NCI-H2196 treated with DMSO at 0.1 percent for 48 hours (cell line): ENCODE data around the gene UPF2.
A peak's percentile ranks its signal among the peaks of the same experiment; 100 is the strongest.
"Not testable (repeated sequence)": the region's sequence is repeated elsewhere in the genome, so short reads cannot be mapped to it uniquely, and the experiment has no call there.

ENCODE experiments used
- DNase-seq: peaks from one replicate; lab custom pipeline; 2025; ENCODE audit not compliant: unreplicated experiment; lab: John Stamatoyannopoulos, UW

Gene UPF2, protein sequence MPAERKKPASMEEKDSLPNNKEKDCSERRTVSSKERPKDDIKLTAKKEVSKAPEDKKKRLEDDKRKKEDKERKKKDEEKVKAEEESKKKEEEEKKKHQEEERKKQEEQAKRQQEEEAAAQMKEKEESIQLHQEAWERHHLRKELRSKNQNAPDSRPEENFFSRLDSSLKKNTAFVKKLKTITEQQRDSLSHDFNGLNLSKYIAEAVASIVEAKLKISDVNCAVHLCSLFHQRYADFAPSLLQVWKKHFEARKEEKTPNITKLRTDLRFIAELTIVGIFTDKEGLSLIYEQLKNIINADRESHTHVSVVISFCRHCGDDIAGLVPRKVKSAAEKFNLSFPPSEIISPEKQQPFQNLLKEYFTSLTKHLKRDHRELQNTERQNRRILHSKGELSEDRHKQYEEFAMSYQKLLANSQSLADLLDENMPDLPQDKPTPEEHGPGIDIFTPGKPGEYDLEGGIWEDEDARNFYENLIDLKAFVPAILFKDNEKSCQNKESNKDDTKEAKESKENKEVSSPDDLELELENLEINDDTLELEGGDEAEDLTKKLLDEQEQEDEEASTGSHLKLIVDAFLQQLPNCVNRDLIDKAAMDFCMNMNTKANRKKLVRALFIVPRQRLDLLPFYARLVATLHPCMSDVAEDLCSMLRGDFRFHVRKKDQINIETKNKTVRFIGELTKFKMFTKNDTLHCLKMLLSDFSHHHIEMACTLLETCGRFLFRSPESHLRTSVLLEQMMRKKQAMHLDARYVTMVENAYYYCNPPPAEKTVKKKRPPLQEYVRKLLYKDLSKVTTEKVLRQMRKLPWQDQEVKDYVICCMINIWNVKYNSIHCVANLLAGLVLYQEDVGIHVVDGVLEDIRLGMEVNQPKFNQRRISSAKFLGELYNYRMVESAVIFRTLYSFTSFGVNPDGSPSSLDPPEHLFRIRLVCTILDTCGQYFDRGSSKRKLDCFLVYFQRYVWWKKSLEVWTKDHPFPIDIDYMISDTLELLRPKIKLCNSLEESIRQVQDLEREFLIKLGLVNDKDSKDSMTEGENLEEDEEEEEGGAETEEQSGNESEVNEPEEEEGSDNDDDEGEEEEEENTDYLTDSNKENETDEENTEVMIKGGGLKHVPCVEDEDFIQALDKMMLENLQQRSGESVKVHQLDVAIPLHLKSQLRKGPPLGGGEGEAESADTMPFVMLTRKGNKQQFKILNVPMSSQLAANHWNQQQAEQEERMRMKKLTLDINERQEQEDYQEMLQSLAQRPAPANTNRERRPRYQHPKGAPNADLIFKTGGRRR

DNA sequence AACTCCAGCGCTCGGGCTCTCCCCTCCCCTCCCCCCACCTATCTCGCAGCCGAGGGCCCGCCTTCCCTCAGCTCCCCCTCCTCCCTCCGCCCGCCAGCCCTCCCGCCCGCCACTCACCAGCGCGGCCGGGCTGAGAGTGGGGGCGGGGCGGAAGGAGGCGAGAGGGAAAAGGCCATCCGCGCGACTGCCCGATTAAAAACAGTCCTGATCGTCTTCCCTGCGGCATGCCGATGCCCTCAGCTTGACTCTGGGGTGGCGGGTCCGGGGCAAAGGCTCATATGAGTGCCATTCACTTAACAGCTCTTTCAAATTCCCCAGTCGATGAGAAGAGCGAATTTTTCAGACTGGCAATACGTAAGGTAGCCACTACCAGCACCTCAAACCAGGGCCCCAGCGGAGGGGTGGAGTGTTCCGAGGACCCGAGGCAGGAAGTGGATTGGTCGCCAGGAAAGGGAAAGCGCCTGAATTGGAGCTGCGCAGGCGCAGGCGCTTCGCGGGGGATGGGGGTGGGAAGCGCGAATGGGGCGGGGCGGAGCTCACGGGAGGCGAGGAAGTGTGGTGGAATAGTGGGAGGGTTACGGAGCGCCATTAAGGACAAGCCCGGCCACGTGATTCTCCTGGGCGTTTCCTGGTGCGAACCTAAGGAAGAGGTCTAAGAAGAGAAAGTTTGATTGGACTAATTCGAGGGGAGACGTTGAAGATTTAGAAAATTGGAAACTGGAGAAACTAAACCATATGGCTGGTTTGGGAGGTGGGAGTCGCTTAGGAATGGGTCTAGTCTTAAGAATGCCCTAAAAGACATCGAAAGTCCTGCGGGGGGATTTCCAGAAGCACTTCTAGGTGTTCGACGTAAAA is at the start of gene UPF2:
Gene UPF2, minus strand, starts transcription at position 13 of the 855 bp plus-strand sequence. CDS start 7,386 bp downstream, outside the sequence.
- DNase-seq: peak; percentile 82

DNA sequence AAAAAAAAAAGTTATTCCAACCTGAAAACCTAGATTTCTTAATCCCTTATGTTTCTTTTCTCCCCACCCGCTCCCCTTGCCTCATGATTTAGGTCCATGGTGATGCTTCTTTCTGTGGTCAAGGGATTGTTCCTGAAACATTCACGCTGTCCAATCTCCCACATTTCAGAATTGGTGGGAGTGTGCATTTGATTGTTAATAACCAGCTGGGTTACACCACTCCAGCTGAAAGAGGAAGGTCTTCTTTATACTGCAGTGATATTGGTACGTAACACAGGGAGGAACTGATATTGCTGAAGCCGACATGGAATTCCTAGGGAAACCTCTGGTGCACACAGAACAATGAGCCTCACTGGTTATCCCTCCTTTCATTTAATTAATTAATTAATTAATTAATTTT is 48.8 kb upstream of the UPF2 start:
- DNase-seq: no peak

DNA sequence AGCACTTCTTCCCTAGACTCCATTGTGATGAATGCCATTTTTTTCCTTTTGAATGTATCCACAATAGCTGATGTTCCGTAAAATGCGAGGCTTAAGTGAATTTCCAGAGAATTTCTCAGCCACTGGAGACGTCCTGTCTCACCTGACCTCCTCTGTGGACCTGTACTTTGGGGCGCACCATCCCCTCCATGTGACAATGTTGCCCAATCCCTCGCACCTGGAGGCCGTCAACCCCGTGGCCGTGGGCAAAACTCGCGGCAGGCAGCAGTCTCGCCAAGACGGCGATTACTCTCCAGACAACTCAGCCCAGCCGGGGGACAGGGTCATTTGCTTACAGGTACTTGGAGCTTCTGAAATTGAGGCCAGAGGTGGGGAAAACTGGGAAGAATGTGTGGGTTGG is 46.3 kb upstream of the UPF2 start:
- no peak for DNase-seq

DNA sequence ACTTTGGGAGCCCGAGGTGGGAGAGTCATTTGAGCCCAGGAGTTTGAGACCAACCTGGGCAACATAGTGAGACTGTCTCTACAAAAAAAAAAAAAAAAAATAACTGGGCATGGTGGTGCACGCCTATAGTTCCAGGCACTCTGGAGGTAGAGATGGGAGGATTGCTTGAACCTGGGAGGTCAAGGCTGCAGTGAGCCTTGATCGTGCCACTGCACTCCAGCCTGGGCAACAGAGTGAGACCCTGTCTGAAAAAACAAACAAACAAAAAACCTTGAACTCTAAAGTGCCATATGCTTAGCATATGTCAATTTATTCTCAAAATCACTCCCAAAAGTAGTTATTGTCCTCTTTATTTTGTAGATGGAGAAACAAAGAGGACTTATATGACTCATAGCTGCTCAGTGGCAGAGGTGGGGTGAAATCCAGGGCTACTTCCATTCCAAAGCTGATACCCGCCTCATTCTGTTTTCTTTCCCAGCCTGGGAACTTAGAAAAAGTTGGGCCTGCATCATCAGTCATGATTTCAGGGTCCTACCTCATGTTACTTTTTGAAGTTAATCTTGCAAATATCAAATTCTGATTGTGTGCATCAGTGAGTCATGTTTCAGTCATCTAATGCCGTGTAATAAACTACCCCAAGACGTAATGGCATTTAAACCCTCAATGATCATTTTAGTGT is 39.4 kb upstream of the UPF2 start:
- no peak for DNase-seq

- DNase-seq: no peak
Observed at GRCh38 chr10:12081470-12081869, 38.9 kb upstream of the UPF2 start.

DNA sequence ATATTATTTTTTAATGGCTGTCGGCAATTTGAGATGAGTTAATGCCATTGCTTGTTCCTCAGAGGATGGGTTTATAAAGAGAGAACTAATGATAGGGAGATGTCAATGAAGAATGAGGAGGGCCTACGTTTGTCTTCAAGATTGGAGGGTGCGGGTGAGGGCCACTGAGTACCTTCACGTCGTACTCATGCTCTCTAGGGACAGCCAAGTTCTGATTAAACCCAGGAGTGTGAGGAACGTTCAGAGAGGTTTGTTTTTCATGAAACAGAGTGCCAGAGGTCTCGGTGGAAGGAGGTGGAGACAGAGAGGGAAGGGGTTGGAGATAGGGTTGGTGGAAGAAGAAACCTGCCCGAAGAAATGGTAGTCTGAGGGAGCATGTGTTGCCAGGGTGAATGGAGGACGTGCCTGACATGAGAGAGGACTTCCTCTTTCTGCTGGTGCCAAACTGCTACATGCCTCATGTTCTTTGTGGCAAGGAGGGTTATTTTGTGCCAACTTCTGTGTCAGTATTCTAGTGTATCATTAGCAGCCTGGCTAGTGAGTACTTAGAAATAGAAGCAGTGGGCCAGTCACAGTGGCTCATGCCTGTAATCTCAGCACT is 35.1 kb upstream of the UPF2 start:
- DNase-seq: no peak

- no peak for DNase-seq
Observed at GRCh38 chr10:12073526-12073925, 30.9 kb upstream of the UPF2 start.

DNA sequence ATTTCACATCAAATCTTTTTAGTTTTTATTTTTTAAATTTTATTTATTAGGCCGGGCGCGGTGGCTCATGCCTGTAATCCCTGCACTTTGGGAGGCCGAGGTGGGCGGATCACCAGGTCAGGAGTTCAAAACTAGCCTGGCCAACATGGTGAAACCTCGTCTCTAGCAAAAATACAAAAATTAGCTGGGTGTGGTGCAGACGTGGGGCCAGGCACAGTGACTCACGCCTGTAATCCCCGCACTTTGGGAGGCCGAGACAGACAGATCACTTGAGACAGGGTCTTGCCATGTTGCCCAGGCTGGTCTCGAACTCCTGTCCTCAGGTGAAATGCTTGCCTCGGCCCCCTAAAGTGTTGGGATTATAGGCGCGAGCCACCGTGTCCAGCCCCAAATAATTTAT is 28.8 kb upstream of the UPF2 start:
- not testable (repeated sequence) for DNase-seq

DNA sequence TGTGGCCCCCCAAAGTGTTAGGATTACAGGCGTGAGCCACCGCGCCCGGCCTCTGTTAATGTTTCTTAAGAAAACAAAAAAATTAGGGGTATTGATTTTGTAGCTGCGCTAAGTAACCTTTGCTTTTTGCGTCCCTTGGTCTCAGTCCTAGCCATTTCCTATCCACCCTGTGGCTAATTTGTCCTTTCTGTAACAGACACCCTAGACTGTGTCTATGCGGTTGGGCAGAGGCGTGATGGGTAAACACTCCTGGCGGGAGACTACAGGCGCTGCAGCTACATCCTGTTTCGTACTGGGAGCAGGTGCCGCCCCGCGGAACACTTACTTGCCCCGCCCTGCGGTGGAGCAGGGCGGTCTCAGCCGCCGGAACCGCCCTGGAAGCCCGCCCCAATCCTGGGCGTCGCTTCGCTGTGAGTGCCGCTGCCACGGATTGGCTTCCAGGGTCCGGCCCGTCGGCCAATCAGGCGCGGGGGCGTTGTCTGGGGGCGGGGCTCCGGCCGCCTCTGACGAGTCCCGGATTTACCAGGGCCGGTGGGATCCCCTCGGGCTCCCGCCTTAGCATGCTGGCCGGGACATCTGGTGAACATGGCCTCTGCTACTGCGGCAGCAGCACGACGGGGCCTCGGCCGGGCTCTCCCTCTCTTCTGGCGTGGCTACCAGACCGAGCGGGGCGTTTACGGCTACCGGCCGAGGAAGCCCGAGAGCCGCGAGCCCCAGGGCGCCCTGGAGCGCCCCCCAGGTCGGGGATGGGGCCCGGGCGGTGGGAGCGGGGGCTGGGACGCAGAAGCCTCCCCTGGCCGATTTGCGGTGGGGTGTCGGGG is 26.1 kb upstream of the UPF2 start, which contains the start of gene DHTKD1:
Gene DHTKD1, plus strand, starts transcription at position 506 of the 821 bp plus-strand sequence. Its CDS starts 80 bp downstream, at position 586.
- DNase-seq: peak; percentile 77

- no peak for DNase-seq
Observed at GRCh38 chr10:12067336-12067735, 24.7 kb upstream of the UPF2 start.

DNA sequence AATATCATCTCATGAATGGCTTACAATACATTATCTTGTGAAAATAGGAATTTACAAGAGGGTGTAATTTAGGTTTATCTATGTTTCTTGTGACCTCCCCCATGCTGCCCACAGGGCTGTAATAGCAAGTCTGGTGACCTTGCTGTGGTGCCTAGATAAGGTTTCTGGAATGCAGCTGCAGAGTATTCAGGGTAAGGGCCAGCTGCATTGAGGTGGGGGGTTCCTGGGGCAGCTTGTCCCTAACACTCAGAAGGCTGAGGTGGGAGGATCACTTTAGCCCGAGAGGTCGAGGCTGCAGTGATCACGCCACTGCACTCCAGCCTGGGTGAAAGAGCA is 20.8 kb upstream of the UPF2 start:
- no peak for DNase-seq

DNA sequence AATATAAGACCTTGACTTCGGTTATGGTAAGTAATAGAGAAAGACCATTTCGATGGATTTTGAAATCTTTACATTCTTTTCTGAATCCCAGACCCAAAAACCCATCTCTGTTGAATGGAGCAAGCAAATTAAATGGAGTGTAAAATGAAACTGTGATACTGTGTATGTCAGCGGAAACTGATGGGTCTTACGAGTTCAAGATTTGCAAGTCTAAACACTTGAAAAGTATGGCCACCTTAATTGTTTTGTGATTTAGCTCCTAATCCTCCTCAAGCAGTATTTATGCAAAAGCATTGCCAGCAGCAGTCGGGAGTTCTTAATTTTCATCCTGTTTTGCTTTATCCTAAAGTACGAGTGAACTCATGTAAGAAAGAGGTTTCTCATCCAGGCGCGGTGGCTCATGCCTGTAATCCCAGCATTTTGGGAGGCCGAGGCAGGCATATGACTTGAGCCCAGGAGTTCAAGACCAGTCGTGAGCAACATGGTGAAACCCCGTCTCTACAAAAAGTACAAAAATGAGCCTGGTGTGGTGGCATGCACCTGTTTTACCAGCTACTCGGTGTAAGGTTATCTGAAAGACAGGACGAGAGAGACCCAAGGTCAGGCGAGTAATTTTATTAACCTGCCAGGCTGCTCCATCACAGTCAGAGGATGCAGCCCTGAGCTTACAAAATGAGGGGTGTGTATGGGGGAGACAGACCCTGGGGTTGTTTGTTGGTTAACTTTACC is 20.3 kb upstream of the UPF2 start:
- DNase-seq: no peak

GRCh38 chr10:12061124-12061523 is 18.5 kb upstream of the UPF2 start:
- no peak for DNase-seq

- no peak for DNase-seq
Observed at GRCh38 chr10:12056748-12057147, 14.1 kb upstream of the UPF2 start.

DNA sequence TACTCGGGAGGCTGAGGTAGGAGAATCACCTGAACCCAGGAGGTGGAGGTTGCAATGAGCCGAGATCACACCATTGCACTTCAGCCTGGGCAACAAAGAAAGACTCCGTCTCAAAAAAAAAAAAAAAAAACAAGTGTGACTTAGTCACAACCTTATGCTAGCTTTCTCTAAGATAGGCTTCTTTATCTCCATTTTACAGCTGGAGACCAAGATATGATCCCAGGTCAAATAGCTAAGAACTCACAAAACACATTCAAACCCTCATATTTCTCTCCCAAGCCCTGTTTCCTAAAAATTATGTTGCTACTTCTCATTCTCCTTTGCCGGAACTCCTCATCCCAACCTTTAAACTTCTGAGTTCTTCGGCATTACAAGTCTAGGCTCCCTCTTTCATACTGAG is 13.1 kb upstream of the UPF2 start:
- no peak for DNase-seq

DNA sequence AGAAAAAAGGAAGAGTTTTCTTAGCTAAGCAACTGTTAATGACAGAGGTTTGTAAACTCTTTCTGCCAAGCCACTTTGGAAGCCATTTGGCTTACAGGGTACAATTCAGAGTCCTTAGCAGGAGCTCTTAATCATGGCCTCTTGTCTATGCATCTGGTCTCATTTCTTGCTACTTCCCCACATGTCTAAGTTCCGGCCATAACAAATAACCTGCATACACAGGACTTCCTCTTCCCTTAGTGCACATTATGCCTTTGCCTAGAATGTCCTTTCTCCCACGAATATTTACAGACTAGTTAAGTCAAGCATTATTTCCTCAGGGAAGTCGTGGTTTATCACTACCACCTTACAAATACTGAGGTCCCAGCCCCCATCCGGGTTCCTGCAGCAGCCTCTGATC is 8.6 kb upstream of the UPF2 start:
- DNase-seq: no peak

DNA sequence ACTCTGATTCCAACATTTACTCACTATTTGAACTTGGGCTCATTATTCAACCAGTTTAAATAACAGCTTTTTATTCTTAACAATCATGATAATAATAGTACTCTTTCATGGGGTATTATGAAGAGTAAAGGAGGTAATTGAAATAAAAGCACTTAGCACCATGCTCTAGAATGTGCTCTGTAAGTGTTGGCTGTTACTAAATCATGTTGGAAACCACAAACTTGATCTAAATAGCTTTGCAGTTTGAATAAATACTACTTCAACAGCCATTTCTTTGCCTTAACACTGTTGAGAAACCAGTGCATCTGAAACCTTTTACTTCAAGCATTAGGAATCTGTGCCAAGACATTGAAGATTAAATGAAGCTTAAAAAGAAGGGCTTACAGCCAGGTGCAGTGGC is 7.9 kb upstream of the UPF2 start:
- DNase-seq: no peak

- no peak for DNase-seq
Observed at GRCh38 chr10:12048547-12048946, 5.9 kb upstream of the UPF2 start.
